HEK293T (cell line): ENCODE data around the gene SLC9A8.
"Not testable (repeated sequence)": the region's sequence is repeated elsewhere in the genome, so short reads cannot be mapped to it uniquely, and the experiment has no call there.

Experiments used
- CTCF ChIA-PET: fragments of 350-600 bp; formaldehyde crosslinking; extraction: SDS; loops from one replicate; lab custom pipeline; 2021; ENCODE audit warnings: antibody characterized with exemption, inconsistent platforms; lab: Yijun Ruan, JAX
- POLR2A ChIA-PET: fragments of 350-600 bp; formaldehyde crosslinking; extraction: SDS; loops from one replicate; lab custom pipeline; 2020; ENCODE audit warnings: antibody characterized with exemption, inconsistent platforms; lab: Yijun Ruan, JAX
- DNase-seq: peaks from one replicate; pipeline ENCODE4 v3.0.0; 2012; ENCODE audit warnings: mixed read lengths; ENCODE audit errors: extremely low spot score
- ARNT ChIP-seq: fragments of 450-650 bp; IDR thresholded peaks from 2 replicates; pipeline ENCODE4 v1.6.1; 2017; ENCODE audit warnings: mild to moderate bottlenecking
- BHLHE40 ChIP-seq: fragments of 450-650 bp; IDR thresholded peaks from 2 replicates; pipeline ENCODE4 v1.6.1; 2016; ENCODE audit warnings: mild to moderate bottlenecking, moderate library complexity, borderline replicate concordance
- CTBP1 ChIP-seq: fragments of 450-650 bp; IDR thresholded peaks from 2 replicates; pipeline ENCODE4 v1.6.1; 2016; ENCODE audit warnings: borderline replicate concordance
- ELF4 ChIP-seq: fragments of 450-650 bp; IDR thresholded peaks from 2 replicates; pipeline ENCODE4 v1.6.1; 2017; ENCODE audit warnings: antibody characterized with exemption
- FOXA1 ChIP-seq: fragments of 450-650 bp; IDR thresholded peaks from 2 replicates; pipeline ENCODE4 v1.6.1; 2016; ENCODE audit warnings: mild to moderate bottlenecking
- FOXK2 ChIP-seq: fragments of 450-650 bp; IDR thresholded peaks from 2 replicates; pipeline ENCODE4 v1.6.1; 2016; ENCODE audit warnings: mild to moderate bottlenecking
- HDGF ChIP-seq: fragments of 450-650 bp; IDR thresholded peaks from 2 replicates; pipeline ENCODE4 v1.6.1; 2017; ENCODE audit warnings: antibody characterized with exemption, borderline replicate concordance
- L3MBTL2 ChIP-seq: fragments of 450-650 bp; conservative IDR thresholded peaks from 2 replicates; pipeline ENCODE4 v1.6.1; 2016; ENCODE audit warnings: mild to moderate bottlenecking
- NFRKB ChIP-seq: fragments of 450-650 bp; IDR thresholded peaks from 2 replicates; pipeline ENCODE4 v1.6.1; 2016; ENCODE audit warnings: mild to moderate bottlenecking, moderate library complexity
- PKNOX1 ChIP-seq: fragments of 450-650 bp; IDR thresholded peaks from 2 replicates; pipeline ENCODE4 v1.6.1; 2016
- SP1 ChIP-seq: fragments of 450-650 bp; IDR thresholded peaks from 2 replicates; pipeline ENCODE4 v1.6.1; 2017
- SUZ12 ChIP-seq: fragments of 450-650 bp; IDR thresholded peaks from 2 replicates; pipeline ENCODE4 v1.6.1; 2016; ENCODE audit warnings: mild to moderate bottlenecking
- TARDBP ChIP-seq: fragments of 450-650 bp; IDR thresholded peaks from 2 replicates; pipeline ENCODE4 v1.6.1; 2016

Gene SLC9A8

GRCh38 chr20:49768204-49769047 is 44.2 kb upstream of the SLC9A8 start:
- POLR2A ChIA-PET: no interaction called here
- no peak for TF ChIP-seq SUZ12
- TF ChIP-seq CTBP1: no peak
- no peak for TF ChIP-seq SP1
- TF ChIP-seq HDGF: no peak
- no peak for TF ChIP-seq ELF4
- TF ChIP-seq L3MBTL2: no peak
- DNase-seq: no peak
- CTCF ChIA-PET: no interaction called here

- ChIA-PET POLR2A (no interaction called here), CTCF (no interaction called here)
- no peak for TF ChIP-seq TARDBP
- TF ChIP-seq CTBP1: no peak
- TF ChIP-seq SP1: no peak
- TF ChIP-seq ELF4: no peak
- no peak for TF ChIP-seq L3MBTL2
- no peak for TF ChIP-seq FOXK2
- TF ChIP-seq PKNOX1: no peak
- TF ChIP-seq HDGF: no peak
- DNase-seq: no peak
These were observed 43.5 kb upstream of the SLC9A8 start for GRCh38 chr20:49769048-49769581.

GRCh38 chr20:49770634-49771033 is 42.0 kb upstream of the SLC9A8 start:
- POLR2A ChIA-PET: no interaction called here
- no peak for DNase-seq
- CTCF ChIA-PET: no interaction called here
- TF ChIP-seq PKNOX1 (no peak), ARNT (no peak)

GRCh38 chr20:49774213-49774612 is 38.4 kb upstream of the SLC9A8 start:
- DNase-seq, CTCF ChIA-PET, POLR2A ChIA-PET: not testable (repeated sequence)

- TF ChIP-seq BHLHE40 (no peak), FOXA1 (no peak), FOXK2 (no peak)
- no peak for DNase-seq
- POLR2A ChIA-PET: no interaction called here
- CTCF ChIA-PET: no interaction called here
These were observed 37.4 kb upstream of the SLC9A8 start for GRCh38 chr20:49775229-49775693.

GRCh38 chr20:49779972-49780371 is 32.7 kb upstream of the SLC9A8 start:
- no peak for DNase-seq
- CTCF ChIA-PET: no interaction called here
- TF ChIP-seq FOXK2 (no peak), CTBP1 (no peak), HDGF (no peak), FOXA1 (no peak), ELF4 (no peak), PKNOX1 (no peak), NFRKB (no peak), ARNT (no peak)
- POLR2A ChIA-PET: no interaction called here

GRCh38 chr20:49781676-49782075 is 31.0 kb upstream of the SLC9A8 start:
- TF ChIP-seq L3MBTL2 (no peak), PKNOX1 (no peak), FOXK2 (no peak)
- CTCF ChIA-PET: no interaction called here
- POLR2A ChIA-PET: no interaction called here
- DNase-seq: no peak

- POLR2A ChIA-PET: not testable (repeated sequence)
These were observed 30.2 kb upstream of the SLC9A8 start for GRCh38 chr20:49782439-49782838.

GRCh38 chr20:49783021-49783995 is 29.3 kb upstream of the SLC9A8 start:
- CTCF ChIA-PET, POLR2A ChIA-PET, DNase-seq: not testable (repeated sequence)

More at GRCh38 chr20:49782439-49782838, 30.2 kb upstream of the SLC9A8 start:
- DNase-seq, CTCF ChIA-PET: not testable (repeated sequence)
